ENCODE results near the gene RNF115. TPM values are rescaled to one million over a fixed set of nuclear protein-coding genes. Genes with fewer than 3 reads are reported as not detected.
"Not testable (repeated sequence)": the region's sequence is repeated elsewhere in the genome, so short reads cannot be mapped to it uniquely, and the experiment has no call there.

The RNF115 gene
- total RNA-seq, 1 donor from 2014 or later = 13.9 TPM

DNA sequence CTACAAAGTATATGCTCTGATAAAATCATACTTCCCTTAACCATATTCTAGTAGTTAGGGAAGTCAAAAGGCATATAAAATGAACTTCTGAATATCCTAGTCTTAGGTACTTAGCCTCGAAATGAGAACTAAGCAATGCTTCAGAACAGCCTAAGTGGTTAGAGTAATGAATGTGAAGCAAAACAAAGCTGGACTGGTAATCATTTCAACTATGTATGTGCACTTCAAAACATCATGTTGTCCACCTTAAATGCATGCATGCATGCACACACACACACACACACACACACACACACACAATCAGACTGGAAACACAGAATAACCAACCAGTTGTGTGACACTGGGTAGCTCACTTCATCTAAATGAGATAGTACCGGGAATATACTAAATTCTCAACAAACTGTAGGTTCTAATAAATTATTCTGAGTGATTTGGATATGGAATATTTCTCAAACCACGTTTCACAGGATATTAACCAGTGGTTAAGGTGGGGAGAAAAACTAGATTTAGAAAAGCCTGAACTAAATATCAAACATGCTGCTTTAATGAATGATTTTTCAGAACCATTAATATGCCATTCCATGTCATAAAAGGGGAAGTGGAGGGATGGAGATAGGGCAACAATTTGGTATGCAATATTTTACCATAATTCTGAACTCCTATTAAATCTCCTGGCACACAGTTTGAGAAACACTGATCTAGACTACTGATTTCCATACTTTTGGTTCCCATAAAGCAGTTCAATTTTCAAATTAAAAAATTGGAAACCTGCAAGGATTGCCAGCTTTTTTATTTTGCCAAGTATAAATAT is 19.5 kb downstream of the RNF115 start:
- no peaks in the 10 kb centered on the region for H3K9me3 Mint-ChIP-seq
- no peak for DNase-seq (ENCODE audit: low spot score in 2 of 2, unreplicated experiment in 2 of 2)
- H3K4me1 Mint-ChIP-seq = peaks cover 22% of the 10 kb centered on the region
- peaks cover 2% of the 10 kb centered on the region for H3K36me3 Mint-ChIP-seq
- H3K4me3 Mint-ChIP-seq = no peak overlapping the region
- TF ChIP-seq, protein P1, sequence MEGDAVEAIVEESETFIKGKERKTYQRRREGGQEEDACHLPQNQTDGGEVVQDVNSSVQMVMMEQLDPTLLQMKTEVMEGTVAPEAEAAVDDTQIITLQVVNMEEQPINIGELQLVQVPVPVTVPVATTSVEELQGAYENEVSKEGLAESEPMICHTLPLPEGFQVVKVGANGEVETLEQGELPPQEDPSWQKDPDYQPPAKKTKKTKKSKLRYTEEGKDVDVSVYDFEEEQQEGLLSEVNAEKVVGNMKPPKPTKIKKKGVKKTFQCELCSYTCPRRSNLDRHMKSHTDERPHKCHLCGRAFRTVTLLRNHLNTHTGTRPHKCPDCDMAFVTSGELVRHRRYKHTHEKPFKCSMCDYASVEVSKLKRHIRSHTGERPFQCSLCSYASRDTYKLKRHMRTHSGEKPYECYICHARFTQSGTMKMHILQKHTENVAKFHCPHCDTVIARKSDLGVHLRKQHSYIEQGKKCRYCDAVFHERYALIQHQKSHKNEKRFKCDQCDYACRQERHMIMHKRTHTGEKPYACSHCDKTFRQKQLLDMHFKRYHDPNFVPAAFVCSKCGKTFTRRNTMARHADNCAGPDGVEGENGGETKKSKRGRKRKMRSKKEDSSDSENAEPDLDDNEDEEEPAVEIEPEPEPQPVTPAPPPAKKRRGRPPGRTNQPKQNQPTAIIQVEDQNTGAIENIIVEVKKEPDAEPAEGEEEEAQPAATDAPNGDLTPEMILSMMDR (IDR thresholded peaks at IDR 0.05; ENCODE audit: unreplicated experiment) = no peak
- peak overlapping the region; percentile 83 for H3K27ac Mint-ChIP-seq
- H3K27me3 Mint-ChIP-seq (ENCODE audit: low read depth) = no peaks in the 10 kb centered on the region

DNA sequence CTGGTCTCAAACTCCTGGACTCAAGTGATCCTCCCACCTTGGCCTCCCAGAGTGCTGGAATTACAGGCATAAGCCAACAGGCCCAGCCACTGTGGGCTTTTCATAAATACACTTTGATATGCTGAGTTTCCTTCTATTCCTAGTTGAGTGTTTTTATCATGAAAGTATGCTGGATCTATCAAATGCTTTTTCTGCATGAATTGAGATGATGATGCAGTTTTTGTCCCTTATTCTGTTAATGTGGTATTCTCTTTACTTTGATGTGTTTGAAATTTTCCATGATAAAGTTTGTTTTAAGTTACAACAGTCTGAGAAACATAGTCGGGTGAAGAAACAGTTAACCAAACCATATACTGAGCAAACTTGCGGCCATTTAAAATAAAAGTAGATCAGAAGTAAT is 24.1 kb downstream of the RNF115 start:
- Mint-ChIP-seq H3K27ac (no peak overlapping the region), H3K27me3 (ENCODE audit: low read depth) (no peaks in the 10 kb centered on the region), H3K9me3 (peaks cover 26% of the 10 kb centered on the region), H3K4me1 (peaks cover 18% of the 10 kb centered on the region), H3K4me3 (no peak overlapping the region), H3K36me3 (peaks cover 37% of the 10 kb centered on the region)
- TF ChIP-seq, protein P1 (IDR thresholded peaks at IDR 0.05; ENCODE audit: unreplicated experiment) = no peak
- no peak for DNase-seq (ENCODE audit: low spot score in 2 of 2, unreplicated experiment in 2 of 2)

DNA sequence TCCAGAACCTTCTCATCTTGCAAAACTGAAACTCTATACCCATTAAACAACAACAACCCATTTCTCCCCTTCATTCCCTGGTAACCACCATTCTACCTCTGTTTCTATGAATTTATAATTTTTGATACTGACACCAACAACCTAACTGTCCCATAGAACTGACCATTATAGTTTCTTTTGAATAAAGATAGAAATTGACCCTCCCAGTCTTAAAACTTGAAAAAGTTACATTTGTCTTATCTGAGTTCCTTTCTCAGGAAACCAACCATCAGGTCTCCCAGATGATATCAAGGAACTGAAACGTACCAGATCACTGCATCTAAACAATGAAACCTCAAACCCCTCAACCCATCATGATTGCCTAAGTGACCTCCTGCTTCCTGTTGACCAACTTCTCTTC is 27.1 kb downstream of the RNF115 start:
- TF ChIP-seq, protein P1 (IDR thresholded peaks at IDR 0.05; ENCODE audit: unreplicated experiment) = no peak
- DNase-seq (ENCODE audit: low spot score in 2 of 2, unreplicated experiment in 2 of 2) = no peak
- Mint-ChIP-seq H3K9me3 (peaks cover 26% of the 10 kb centered on the region), H3K4me1 (no peaks in the 10 kb centered on the region), H3K36me3 (peaks cover 43% of the 10 kb centered on the region), H3K4me3 (no peak overlapping the region), H3K27me3 (ENCODE audit: low read depth) (no peaks in the 10 kb centered on the region), H3K27ac (no peak overlapping the region)

DNA sequence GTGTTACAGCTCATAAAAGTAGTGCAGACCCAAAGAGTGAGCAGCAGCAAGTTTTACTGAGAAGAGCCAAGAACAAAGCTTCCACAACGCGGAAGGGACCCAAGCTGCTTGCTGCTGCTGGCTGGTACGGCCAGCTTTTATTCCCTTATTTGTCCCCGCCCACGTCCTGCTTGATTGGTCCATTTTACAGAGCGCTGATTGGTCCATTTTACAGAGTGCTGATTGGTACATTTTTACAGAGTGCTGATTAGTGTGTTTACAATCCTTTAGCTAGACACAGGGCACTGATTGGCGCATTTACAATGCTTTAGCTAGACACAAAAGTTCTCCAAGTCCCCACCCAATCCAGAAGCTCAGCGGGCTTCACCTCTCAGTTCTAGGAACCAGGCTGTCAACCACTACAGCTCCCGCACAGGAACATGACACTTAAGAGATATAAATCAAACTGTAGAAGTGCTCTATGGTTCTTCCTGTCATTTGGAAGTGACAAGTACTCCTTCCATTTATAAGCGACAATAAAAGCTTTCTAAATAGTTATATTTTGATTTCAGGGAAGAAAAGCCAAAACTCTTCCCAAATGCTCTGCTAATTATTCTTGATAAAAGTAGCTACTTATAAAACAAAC is 28.5 kb downstream of the RNF115 start:
- no peak for DNase-seq (ENCODE audit: low spot score in 2 of 2, unreplicated experiment in 2 of 2)
- H3K4me3 Mint-ChIP-seq = no peak overlapping the region
- H3K9me3 Mint-ChIP-seq = peaks cover 26% of the 10 kb centered on the region
- peaks cover 43% of the 10 kb centered on the region for H3K36me3 Mint-ChIP-seq
- H3K27me3 Mint-ChIP-seq (ENCODE audit: low read depth) = no peaks in the 10 kb centered on the region
- TF ChIP-seq, protein P1 (IDR thresholded peaks at IDR 0.05; ENCODE audit: unreplicated experiment) = no peak
- H3K27ac Mint-ChIP-seq = no peak overlapping the region
- no peaks in the 10 kb centered on the region for H3K4me1 Mint-ChIP-seq

DNA sequence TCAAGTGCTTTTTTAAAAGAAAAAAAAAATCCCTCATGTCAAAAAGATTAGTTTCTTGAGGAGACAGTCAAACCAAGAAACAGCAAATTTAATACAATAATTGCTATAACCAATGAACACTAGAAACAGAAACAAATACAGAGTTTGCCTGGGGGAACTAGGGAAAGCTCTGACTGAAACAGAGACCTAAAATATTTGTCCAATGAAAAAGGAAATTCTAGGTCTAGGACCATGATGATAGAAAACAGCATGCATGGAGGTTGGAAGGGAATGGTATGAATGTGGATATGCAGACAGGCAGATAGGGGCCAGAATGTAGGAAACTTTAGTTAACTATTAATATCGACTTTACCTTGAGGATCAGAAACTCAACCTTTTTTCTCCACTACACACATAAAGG is 31.4 kb downstream of the RNF115 start:
- Mint-ChIP-seq H3K27ac (no peak overlapping the region), H3K4me3 (no peak overlapping the region), H3K27me3 (ENCODE audit: low read depth) (no peaks in the 10 kb centered on the region), H3K4me1 (no peaks in the 10 kb centered on the region), H3K9me3 (peaks cover 20% of the 10 kb centered on the region), H3K36me3 (peaks cover 33% of the 10 kb centered on the region)
- DNase-seq (ENCODE audit: low spot score in 2 of 2, unreplicated experiment in 2 of 2) = no peak
- TF ChIP-seq, protein P1 (IDR thresholded peaks at IDR 0.05; ENCODE audit: unreplicated experiment) = no peak

DNA sequence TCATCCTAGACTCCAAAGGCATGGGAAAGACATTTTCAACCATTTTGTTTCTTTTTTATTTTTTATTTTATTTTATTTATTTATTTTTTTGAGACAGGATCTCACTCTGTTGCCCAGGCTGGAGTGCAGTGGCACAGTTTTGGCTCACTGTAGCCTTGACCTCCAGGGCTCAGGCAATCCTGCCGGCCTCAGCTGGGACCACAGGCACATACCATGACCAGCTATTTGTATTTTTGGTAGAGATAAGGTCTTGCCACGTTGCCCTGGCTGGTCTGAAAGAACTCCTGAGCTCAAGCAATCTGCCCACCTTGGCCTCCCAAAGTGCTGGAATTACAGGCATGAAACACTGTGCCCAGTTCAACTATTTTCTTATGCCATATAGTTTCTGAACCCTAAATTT is 32.0 kb downstream of the RNF115 start:
- not testable (repeated sequence) for DNase-seq (ENCODE audit: low spot score in 2 of 2, unreplicated experiment in 2 of 2); H3K4me1 Mint-ChIP-seq; H3K4me3 Mint-ChIP-seq; H3K27me3 Mint-ChIP-seq (ENCODE audit: low read depth); H3K27ac Mint-ChIP-seq
- peaks cover 29% of the 10 kb centered on the region for H3K36me3 Mint-ChIP-seq
- peaks cover 13% of the 10 kb centered on the region for H3K9me3 Mint-ChIP-seq

All from mesothelial cell of epicardium (in vitro differentiated cells).